Measurements from ENCODE around the gene PCGF2. TPM values are rescaled to one million over a fixed set of nuclear protein-coding genes. Genes with fewer than 3 reads are reported as not detected.

The PCGF2 gene
- total RNA-seq, 1 donor from 2014 or later, result 2.4 TPM

DNA sequence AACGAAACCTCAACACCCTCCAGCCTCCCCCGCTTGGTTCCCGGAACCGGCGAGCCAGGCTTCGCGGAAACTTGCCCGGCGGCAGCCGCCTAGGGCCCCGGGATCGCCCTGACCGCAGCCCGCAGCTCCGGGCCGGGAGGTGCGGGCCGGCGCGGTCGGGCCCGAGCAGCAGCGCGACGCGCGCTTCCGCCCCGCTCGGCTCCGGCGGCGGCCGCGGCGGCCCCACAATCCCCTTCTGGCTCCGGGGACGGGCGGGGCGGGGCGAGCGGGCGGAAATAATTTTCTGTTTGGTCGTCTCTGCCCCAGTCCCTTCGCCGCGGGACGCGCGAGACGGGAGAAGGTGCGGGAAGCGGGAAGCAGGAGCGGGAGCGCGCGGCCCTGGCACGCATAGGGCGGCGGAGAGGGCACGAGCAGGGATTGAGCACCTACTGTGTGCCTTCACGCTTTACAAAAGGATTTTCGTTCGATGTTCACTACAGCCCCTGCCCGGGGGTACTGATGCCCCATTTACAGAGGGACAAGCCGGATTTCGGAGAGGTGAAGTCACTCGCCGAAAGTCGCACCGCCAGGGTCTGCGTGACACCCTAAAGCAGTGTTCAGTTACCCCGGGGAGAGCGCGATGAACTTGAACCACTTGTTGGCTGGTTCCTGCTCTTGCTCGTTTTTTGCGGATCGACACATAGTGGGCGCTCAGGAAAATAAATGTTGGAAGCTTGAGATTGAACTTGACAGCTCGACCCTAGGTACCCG, 45.8 kb downstream of the PCGF2 start:
- peak; percentile 88 for DNase-seq

DNA sequence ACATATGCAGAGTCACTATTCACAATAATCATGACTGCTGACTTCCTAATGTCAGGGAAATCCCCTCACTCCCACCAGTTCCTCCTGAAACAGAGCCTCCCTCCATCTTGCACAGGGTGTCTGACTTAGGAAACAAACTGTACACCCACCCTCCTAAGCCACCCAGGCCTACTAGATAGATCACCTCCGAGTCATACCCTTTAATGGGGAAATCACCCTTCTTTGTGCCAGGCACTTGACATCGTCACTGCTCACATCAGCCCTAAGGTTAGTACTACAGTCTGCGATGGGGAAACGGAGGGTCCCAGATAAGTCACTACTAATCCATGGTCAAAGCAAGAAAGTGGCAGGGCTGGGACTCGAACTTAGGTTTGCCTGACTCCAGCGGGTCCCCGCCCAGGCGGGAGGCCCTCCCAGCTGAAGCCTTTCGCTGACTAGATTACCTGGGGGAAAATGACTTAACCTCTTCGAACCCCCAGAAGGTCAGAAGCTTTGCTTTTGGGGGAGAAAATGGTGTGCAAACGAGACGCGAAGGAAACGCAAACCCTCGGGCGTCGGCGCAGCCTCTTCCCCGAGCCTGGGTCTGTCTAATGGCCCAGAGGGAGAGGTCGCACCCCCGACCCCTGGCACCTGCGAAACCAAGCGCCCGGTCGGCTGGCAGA, 46.5 kb downstream of the PCGF2 start:
- DNase-seq, result peak; percentile 52

GRCh38 chr17:38698760-38699159, 49.4 kb downstream of the PCGF2 start:
- DNase-seq, result no peak

- DNase-seq, result no peak
Observed at GRCh38 chr17:38697061-38697820, 50.9 kb downstream of the PCGF2 start.

GRCh38 chr17:38693700-38694329, 54.3 kb downstream of the PCGF2 start:
- peak; percentile 19 for DNase-seq

- no peak for DNase-seq
Observed at GRCh38 chr17:38691154-38691553, 57.0 kb downstream of the PCGF2 start.

GRCh38 chr17:38690386-38690785, 57.8 kb downstream of the PCGF2 start:
- no peak for DNase-seq

DNA sequence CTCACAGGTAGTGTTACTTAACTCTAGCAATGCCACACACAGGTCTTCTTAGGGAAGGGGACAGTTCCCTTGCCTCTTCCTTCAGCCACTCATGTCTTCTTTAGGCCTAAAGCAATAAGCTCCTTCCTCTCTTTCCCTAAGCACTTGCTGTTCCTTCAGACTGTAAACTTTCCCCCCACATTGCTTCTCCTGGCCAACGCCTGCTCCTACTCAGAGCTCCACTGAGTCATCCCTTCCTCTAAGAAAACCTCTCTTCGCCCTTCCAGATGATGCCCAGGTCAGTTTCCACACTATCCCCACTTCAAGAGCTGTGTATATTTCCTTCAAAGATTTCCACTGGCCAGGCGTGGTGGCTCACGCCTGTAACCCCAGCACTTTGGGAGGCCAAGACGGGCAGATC, 60.9 kb downstream of the PCGF2 start:
- DNase-seq, result peak; percentile 58

- no peak for DNase-seq
Observed at GRCh38 chr17:38685491-38685890, 62.6 kb downstream of the PCGF2 start.

Other genes with a start within 250 kb of the PCGF2 start
- under 0.01 and 0.14 TPM in 2 replicates for gene SRCIN1, start 142.4 kb downstream of the PCGF2 start, total RNA-seq
- 0.65 and 1.2 TPM in 2 replicates for gene EPOP, start 73.4 kb downstream of the PCGF2 start, total RNA-seq
- 23.9 and 25.9 TPM in 2 replicates for gene MLLT6, start 43.1 kb downstream of the PCGF2 start, total RNA-seq
- 1.7 and 3.4 TPM in 2 replicates for gene CISD3, start 18.0 kb downstream of the PCGF2 start, total RNA-seq
- 188 and 348 TPM in 2 replicates for gene PSMB3, start 4.4 kb upstream of the PCGF2 start, total RNA-seq
- gene PIP4K2B, start 51.2 kb upstream of the PCGF2 start, total RNA-seq, result 55.3 and 76.7 TPM in 2 replicates
- 11.7 and 13.1 TPM in 2 replicates for gene CWC25, start 77.0 kb upstream of the PCGF2 start, total RNA-seq
- 921 and 1,590 TPM in 2 replicates for gene RPL23, start 105.4 kb upstream of the PCGF2 start, total RNA-seq
- 104 and 199 TPM in 2 replicates for gene LASP1, start 121.7 kb upstream of the PCGF2 start, total RNA-seq
- not detected in 2 replicates for gene FBXO47, start 219.1 kb upstream of the PCGF2 start, total RNA-seq

Data from dermis blood vessel endothelial cell (primary cell).